GM12878 (cell line): ENCODE results near the gene TRIM28. TPM values are rescaled to one million over a fixed set of nuclear protein-coding genes. Genes with fewer than 3 reads are reported as not detected.

Source experiments
- ATF7 ChIP-seq: fragments of 450-650 bp; IDR thresholded peaks from 2 replicates; pipeline ENCODE4 v1.6.1; 2016; ENCODE audit warnings: low read depth, mild to moderate bottlenecking
- CBFB ChIP-seq: IDR thresholded peaks from 2 replicates; pipeline ENCODE4 v1.6.1; 2016; ENCODE audit warnings: antibody characterized with exemption, low read depth
- CEBPZ ChIP-seq: fragments of 150-350 bp; IDR thresholded peaks from 2 replicates; pipeline ENCODE4 v1.6.1; 2016; ENCODE audit warnings: low read depth, low read length
- CHD4 ChIP-seq: fragments of 200-600 bp; sonication (generic); IDR thresholded peaks from 2 replicates; pipeline ENCODE4 v1.6.1; 2016; ENCODE audit warnings: mild to moderate bottlenecking
- E2F8 ChIP-seq: fragments of 450-650 bp; IDR thresholded peaks from 2 replicates; pipeline ENCODE4 v1.6.1; 2018; ENCODE audit warnings: mild to moderate bottlenecking, low read depth, moderate library complexity; ENCODE audit not compliant: partially characterized antibody
- EED ChIP-seq: sonication (generic); IDR thresholded peaks from 2 replicates; pipeline ENCODE4 v1.6.1; 2016; ENCODE audit warnings: antibody characterized with exemption, low read depth
- FOXM1 ChIP-seq: IDR thresholded peaks from 2 replicates; pipeline ENCODE4 v1.6.1; 2012; ENCODE audit warnings: low read depth, mild to moderate bottlenecking, inconsistent platforms, low read length, moderate library complexity
- KLF5 ChIP-seq: fragments of 450-650 bp; IDR thresholded peaks from 2 replicates; pipeline ENCODE4 v1.6.1; 2014; ENCODE audit warnings: mild to moderate bottlenecking; ENCODE audit not compliant: partially characterized antibody
- LARP7 ChIP-seq: fragments of 450-650 bp; IDR thresholded peaks from 2 replicates; pipeline ENCODE4 v1.6.1; 2017; ENCODE audit warnings: mild to moderate bottlenecking
- MAX ChIP-seq: IDR thresholded peaks from 2 replicates; pipeline ENCODE4 v1.6.1; 2012; ENCODE audit warnings: low read depth, low read length, improper control_type of control experiment
- MEF2A ChIP-seq: IDR thresholded peaks from 2 replicates; pipeline ENCODE4 v1.6.1; 2011; ENCODE audit warnings: low read depth, mild to moderate bottlenecking, low read length, moderate library complexity; ENCODE audit not compliant: insufficient read depth
- MTA2 ChIP-seq: fragments of 450-650 bp; IDR thresholded peaks from 2 replicates; pipeline ENCODE4 v1.6.1; 2016; ENCODE audit warnings: low read depth, mild to moderate bottlenecking, moderate library complexity
- NBN ChIP-seq: fragments of 450-650 bp; IDR thresholded peaks from 2 replicates; pipeline ENCODE4 v1.6.1; 2016
- NFYB ChIP-seq: IDR thresholded peaks from 2 replicates; pipeline ENCODE4 v1.6.1; 2011; ENCODE audit warnings: low read depth, mild to moderate bottlenecking, low read length, improper control_type of control experiment, moderate library complexity; ENCODE audit not compliant: insufficient read depth
- NR2C1 ChIP-seq: fragments of 450-650 bp; IDR thresholded peaks from 2 replicates; pipeline ENCODE4 v1.6.1; 2017; ENCODE audit warnings: antibody characterized with exemption, mild to moderate bottlenecking, moderate library complexity
- NR2F1 ChIP-seq: fragments of 450-650 bp; conservative IDR thresholded peaks from 2 replicates; pipeline ENCODE4 v1.6.1; 2017; ENCODE audit warnings: mild to moderate bottlenecking
- PAX5 ChIP-seq: IDR thresholded peaks from 2 replicates; pipeline ENCODE4 v1.6.1; 2011; ENCODE audit warnings: low read depth, low read length, borderline replicate concordance
- PBX3 ChIP-seq: IDR thresholded peaks from 2 replicates; pipeline ENCODE4 v1.6.1; 2011; ENCODE audit warnings: mild to moderate bottlenecking, low read depth, low read length, moderate library complexity; ENCODE audit not compliant: insufficient replicate concordance
- RAD21 ChIP-seq: IDR thresholded peaks from 2 replicates; pipeline ENCODE4 v1.6.1; 2011; ENCODE audit warnings: mild to moderate bottlenecking, low read depth, low read length, moderate library complexity; ENCODE audit not compliant: insufficient read depth
- RCOR1 ChIP-seq: conservative IDR thresholded peaks from 2 replicates; pipeline ENCODE4 v1.6.1; 2012; ENCODE audit warnings: low read depth, low read length, improper control_type of control experiment
- RELA ChIP-seq: fragments of 450-650 bp; IDR thresholded peaks from 2 replicates; pipeline ENCODE4 v1.8.0; 2014; ENCODE audit warnings: borderline replicate concordance; ENCODE audit not compliant: partially characterized antibody
- RFX5 ChIP-seq: IDR thresholded peaks from 2 replicates; pipeline ENCODE4 v1.6.1; 2011; ENCODE audit warnings: low read depth, low read length, improper control_type of control experiment
- TAF1 ChIP-seq: IDR thresholded peaks from 2 replicates; pipeline ENCODE4 v1.6.1; 2011; ENCODE audit warnings: mild to moderate bottlenecking, low read depth, low read length, borderline replicate concordance
- TCF12 ChIP-seq: IDR thresholded peaks from 2 replicates; pipeline ENCODE4 v1.6.1; 2011; ENCODE audit warnings: low read depth, mild to moderate bottlenecking, low read length
- ZSCAN29 ChIP-seq: fragments of 450-650 bp; IDR thresholded peaks from 2 replicates; pipeline ENCODE4 v1.6.1; 2017; ENCODE audit warnings: mild to moderate bottlenecking, moderate library complexity
- polyA plus RNA-seq, 11 experiments: library from polyadenylated mRNA; depleted of rRNA in 4 of 11; unstranded in 6 of 11; stranded (reverse) in 5 of 11; fragments of >200 nt; fragmentation: Nextera tagmentation in 4 of 11; fragmentation: Illumina TruSeq in 1 of 11; extraction: Ambion mirVana in 4 of 11; extraction: Trizol in 1 of 11; gene quantifications; 1 replicate in 1 of 11; 2 replicates in 10 of 11; pipeline versions ENCODE4 v1.2.1 to v1.2.3, GENCODE V29; 2011 to 2016; ENCODE audit warnings: inconsistent platforms in 2 of 11, missing spikeins in 2 of 11, low read depth in 1 of 11
- total RNA-seq, 4 experiments: library from RNA; depleted of rRNA in 3 of 4; stranded (reverse); fragments of >200 nt in 3 of 4; fragmentation: Illumina TruSeq in 1 of 4; extraction: Trizol in 1 of 4; gene quantifications; 2 replicates each; pipeline versions ENCODE4 v1.2.1 to v1.2.3, GENCODE V29; 2013 to 2021

The TRIM28 gene
- total and polyA plus RNA-seq, 10 of the 15 experiments (the other 5 are each of a cell fraction or from before 2014, with no cell fraction given) = 5.0 to 650 (median 296) TPM

- no peak for TF ChIP-seq MEF2A
- peak; percentile 28; the same call in 1 of the 2 replicates for TF ChIP-seq CEBPZ
- TF ChIP-seq NR2C1 = peak; percentile 58
- TF ChIP-seq NFYB = peak; percentile 91
- no peak for TF ChIP-seq E2F8
- TF ChIP-seq RELA = no peak
- peak; percentile 67 for TF ChIP-seq CBFB
- TF ChIP-seq ATF7 = no peak
- peak; percentile 66; the same call in 1 of the 2 replicates for TF ChIP-seq NR2F1
- peak; percentile 94 for TF ChIP-seq PAX5
- no peak for TF ChIP-seq TCF12
- no peak for TF ChIP-seq PBX3
- TF ChIP-seq FOXM1 = no peak
- peak; percentile 46; the same call in 1 of the 2 replicates for TF ChIP-seq EED
- no peak for TF ChIP-seq RCOR1
- no peak for TF ChIP-seq RAD21
- TF ChIP-seq CHD4 = no peak
- TF ChIP-seq ZSCAN29 = no peak
- TF ChIP-seq MTA2 = peak; percentile 44
- no peak for TF ChIP-seq KLF5
- TF ChIP-seq NBN = peak; percentile 90
- peak; percentile 77; the same call in 1 of the 2 replicates for TF ChIP-seq TAF1
- peak; percentile 53 for TF ChIP-seq RFX5
- TF ChIP-seq MAX = peak; percentile 93; the same call in 1 of the 2 replicates
- peak; percentile 91 for TF ChIP-seq LARP7
Measured at GRCh38 chr19:58559275-58560006, 15.6 kb downstream of the TRIM28 start (continued).
